ENCODE measurements around the gene SBNO2.

SBNO2 gene

GRCh38 chr19:1144741-1145140 lies 29.3 kb downstream of the SBNO2 start:
- no peak for TF ChIP-seq CTCF (IDR thresholded peaks at IDR 0.05)
- Histone ChIP-seq H3K27ac (no peak overlapping the region), H3K4me3 (no peak overlapping the region)
- DNase-seq (ENCODE audit: low spot score): no peak

- Histone ChIP-seq H3K27ac (no peak overlapping the region), H3K4me3 (no peak overlapping the region)
- no peak for TF ChIP-seq CTCF (IDR thresholded peaks at IDR 0.05)
- no peak for DNase-seq (ENCODE audit: low spot score)
Measured at GRCh38 chr19:1143828-1144399, 30.2 kb downstream of the SBNO2 start.

GRCh38 chr19:1141944-1142343 lies 32.1 kb downstream of the SBNO2 start:
- Histone ChIP-seq H3K27ac (no peak overlapping the region), H3K4me3 (no peak overlapping the region)
- DNase-seq (ENCODE audit: low spot score): no peak
- TF ChIP-seq CTCF (IDR thresholded peaks at IDR 0.05): no peak

GRCh38 chr19:1140272-1141027 lies 33.6 kb downstream of the SBNO2 start:
- no peak for DNase-seq (ENCODE audit: low spot score)
- TF ChIP-seq CTCF (IDR thresholded peaks at IDR 0.05): no peak
- no peak overlapping the region for H3K4me3 ChIP-seq
- no peak overlapping the region for H3K27ac ChIP-seq

- no peak for DNase-seq (ENCODE audit: low spot score)
- Histone ChIP-seq H3K4me3 (no peak overlapping the region), H3K27ac (no peak overlapping the region)
- TF ChIP-seq CTCF (IDR thresholded peaks at IDR 0.05): no peak
Measured at GRCh38 chr19:1139126-1139525, 34.9 kb downstream of the SBNO2 start.

GRCh38 chr19:1138121-1138520 lies 35.9 kb downstream of the SBNO2 start:
- no peak for TF ChIP-seq CTCF (IDR thresholded peaks at IDR 0.05)
- no peak for DNase-seq (ENCODE audit: low spot score)
- Histone ChIP-seq H3K27ac (no peak overlapping the region), H3K4me3 (no peak overlapping the region)
